NCI-H1417 (cell line): ENCODE measurements around the gene CORO6.
"Not testable (repeated sequence)": the region's sequence is repeated elsewhere in the genome, so short reads cannot be mapped to it uniquely, and the experiment has no call there.

Source experiments
- DNase-seq, 3 experiments: peaks; one replicate each; lab custom pipeline; 2025; lab: John Stamatoyannopoulos, UW

The CORO6 gene

GRCh38 chr17:29622337-29623282 is at the start of gene CORO6:
TSS of gene CORO6 (minus strand) at chr17:29622912. CDS start at chr17:29621421, 1,491 bp downstream.
- peak; percentile 54 to 77 (median 71) for DNase-seq

GRCh38 chr17:29671661-29672060 is 48.9 kb upstream of the CORO6 start:
- no peak for DNase-seq

GRCh38 chr17:29669266-29669665 is 46.6 kb upstream of the CORO6 start:
- DNase-seq, result no peak

- DNase-seq, result no peak
Measured at GRCh38 chr17:29667969-29668368, 45.3 kb upstream of the CORO6 start.

- DNase-seq, result no peak
Measured at GRCh38 chr17:29665481-29665810, 42.7 kb upstream of the CORO6 start.

GRCh38 chr17:29664743-29665480 is 42.2 kb upstream of the CORO6 start:
- DNase-seq, result no peak

GRCh38 chr17:29663155-29663554 is 40.4 kb upstream of the CORO6 start:
- peak in 1 of 3 experiments; percentile 28 for DNase-seq

GRCh38 chr17:29661213-29661612 is 38.5 kb upstream of the CORO6 start:
- DNase-seq, result peak in 2 of 3 experiments; percentile 32 to 62

GRCh38 chr17:29659155-29659554 is 36.4 kb upstream of the CORO6 start:
- DNase-seq, result no peak

GRCh38 chr17:29655323-29655722 is 32.6 kb upstream of the CORO6 start:
- no peak for DNase-seq

- DNase-seq, result no peak
Measured at GRCh38 chr17:29653995-29654714, 31.4 kb upstream of the CORO6 start.

- no peak for DNase-seq
Measured at GRCh38 chr17:29652976-29653375, 30.3 kb upstream of the CORO6 start.

GRCh38 chr17:29651913-29652312 is 29.2 kb upstream of the CORO6 start:
- not testable (repeated sequence) for DNase-seq

- no peak for DNase-seq
Measured at GRCh38 chr17:29650396-29650795, 27.7 kb upstream of the CORO6 start.

- no peak for DNase-seq
Measured at GRCh38 chr17:29649359-29649758, 26.6 kb upstream of the CORO6 start.

GRCh38 chr17:29648005-29648404 is 25.3 kb upstream of the CORO6 start:
- no peak for DNase-seq

GRCh38 chr17:29645515-29646051 is 22.9 kb upstream of the CORO6 start:
- no peak for DNase-seq

- DNase-seq, result no peak
Measured at GRCh38 chr17:29643817-29644160, 21.1 kb upstream of the CORO6 start.

- DNase-seq, result peak; percentile 43 to 80 (median 68)
Measured at GRCh38 chr17:29642171-29642611, 19.5 kb upstream of the CORO6 start.

GRCh38 chr17:29640981-29641642 is 18.4 kb upstream of the CORO6 start:
- DNase-seq, result no peak

- DNase-seq, result no peak
Measured at GRCh38 chr17:29640413-29640812, 17.7 kb upstream of the CORO6 start.

- DNase-seq, result no peak
Measured at GRCh38 chr17:29633886-29634285, 11.2 kb upstream of the CORO6 start.
